ENCODE results near the gene ZBTB34. TPM values are rescaled to one million over a fixed set of nuclear protein-coding genes. Genes with fewer than 3 reads are reported as not detected.

Gene ZBTB34
- total RNA-seq, 2 donors from 2014 or later = 3.5 to 6.2 TPM

Other genes starting within 250 kb of the ZBTB34 start
- gene LMX1B, start 246.7 kb upstream of the ZBTB34 start, total RNA-seq = 1 to 10 TPM in 1 of 2 donors, under 1 TPM in 1; 0.74 to 1.3 TPM
- 10 to 100 TPM; 11.8 to 15.1 TPM for gene ZBTB43, start 55.6 kb upstream of the ZBTB34 start, total RNA-seq
- gene RALGPS1, start 54.1 kb downstream of the ZBTB34 start, total RNA-seq = 10 to 100 TPM in 1 of 2 donors, 1 to 10 TPM in 1; 9.7 to 17.7 TPM